ENCODE data around the gene STAP2. TPM values are rescaled to one million over a fixed set of nuclear protein-coding genes. Genes with fewer than 3 reads are reported as not detected.
A peak's percentile ranks its signal among the peaks of the same experiment; 100 is the strongest.
"Not testable (repeated sequence)": the region's sequence is repeated elsewhere in the genome, so short reads cannot be mapped to it uniquely, and the experiment has no call there.

Gene STAP2
- total and polyA plus RNA-seq, 2 donors: 12.4 to 14.4 TPM

GRCh38 chr19:4279530-4280422 is 58.9 kb downstream of the STAP2 start:
- Histone ChIP-seq H3K4me3 (ENCODE audit: low read depth, low read length) (peak overlapping the region; percentile 13), H3K27ac (ENCODE audit: low read depth) (no peak overlapping the region), H3K36me3 (ENCODE audit: insufficient read depth) (no peaks in the 10 kb centered on the region), H3K4me1 (ENCODE audit: insufficient read depth) (peaks cover 2% of the 10 kb centered on the region)
- 2% methylated on average over 71 of the region's 71 CpGs for WGBS
- no peak for DNase-seq (ENCODE audit: extremely low spot score)

- DNase-seq (ENCODE audit: extremely low spot score): no peak
- Histone ChIP-seq H3K27ac (ENCODE audit: low read depth) (no peak overlapping the region), H3K4me1 (ENCODE audit: insufficient read depth) (peaks cover 2% of the 10 kb centered on the region), H3K36me3 (ENCODE audit: insufficient read depth) (no peaks in the 10 kb centered on the region), H3K4me3 (ENCODE audit: low read depth, low read length) (peak overlapping the region; percentile 13)
- WGBS: under 1% methylated on average over 30 of the region's 30 CpGs
Measured at GRCh38 chr19:4279267-4279529, 59.4 kb downstream of the STAP2 start.

GRCh38 chr19:4278419-4279266 is 60.0 kb downstream of the STAP2 start, which contains the start of gene SHD:
TSS of gene SHD (plus strand) at chr19:4279266. CDS start at chr19:4280064, 798 bp downstream.
- Histone ChIP-seq H3K4me1 (ENCODE audit: insufficient read depth) (peaks cover 2% of the 10 kb centered on the region), H3K27ac (ENCODE audit: low read depth) (no peak within 1 kb of the TSS), H3K4me3 (ENCODE audit: low read depth, low read length) (peak within 1 kb of the TSS; percentile 13), H3K36me3 (ENCODE audit: insufficient read depth) (no peaks in the 10 kb centered on the region)
- no peak for DNase-seq (ENCODE audit: extremely low spot score)
- 2% methylated on average over 44 of the region's 44 CpGs for WGBS

GRCh38 chr19:4278010-4278409 is 60.6 kb downstream of the STAP2 start:
- DNase-seq (ENCODE audit: extremely low spot score): no peak
- Histone ChIP-seq H3K36me3 (ENCODE audit: insufficient read depth) (no peaks in the 10 kb centered on the region), H3K27ac (ENCODE audit: low read depth) (no peak overlapping the region), H3K4me3 (ENCODE audit: low read depth, low read length) (no peak overlapping the region), H3K4me1 (ENCODE audit: insufficient read depth) (peaks cover 2% of the 10 kb centered on the region)
- WGBS: 28% methylated on average over 4 of the region's 4 CpGs

GRCh38 chr19:4277191-4277696 is 61.4 kb downstream of the STAP2 start:
- no peak overlapping the region for H3K27ac ChIP-seq (ENCODE audit: low read depth)
- H3K4me1 ChIP-seq (ENCODE audit: insufficient read depth): peaks cover 2% of the 10 kb centered on the region
- WGBS: 30% methylated on average over 16 of the region's 16 CpGs
- no peaks in the 10 kb centered on the region for H3K36me3 ChIP-seq (ENCODE audit: insufficient read depth)
- no peak for DNase-seq (ENCODE audit: extremely low spot score)
- no peak overlapping the region for H3K4me3 ChIP-seq (ENCODE audit: low read depth, low read length)

- H3K27ac ChIP-seq (ENCODE audit: low read depth); H3K4me3 ChIP-seq (ENCODE audit: low read depth, low read length); DNase-seq (ENCODE audit: extremely low spot score); H3K4me1 ChIP-seq (ENCODE audit: insufficient read depth); H3K36me3 ChIP-seq (ENCODE audit: insufficient read depth): not testable (repeated sequence)
- WGBS: 87% methylated on average over 6 of the region's 6 CpGs
Measured at GRCh38 chr19:4274321-4274686, 64.3 kb downstream of the STAP2 start.

Other genes starting within 250 kb of the STAP2 start
- 54.7 TPM for gene MAP2K2, start 214.7 kb downstream of the STAP2 start, total RNA-seq
- gene MAP2K2, start 214.7 kb downstream of the STAP2 start, polyA plus RNA-seq: 103 TPM
- gene CREB3L3, start 185.2 kb downstream of the STAP2 start, total RNA-seq: not detected
- gene CREB3L3, start 185.2 kb downstream of the STAP2 start, polyA plus RNA-seq: 0.11 TPM
- 7.2 TPM for gene SIRT6, start 156.3 kb downstream of the STAP2 start, total RNA-seq
- gene SIRT6, start 156.3 kb downstream of the STAP2 start, polyA plus RNA-seq: 23.8 TPM
- gene ANKRD24, start 156.1 kb downstream of the STAP2 start, total RNA-seq: 1.2 TPM
- gene ANKRD24, start 156.1 kb downstream of the STAP2 start, polyA plus RNA-seq: 0.72 TPM
- gene EBI3, start 109.3 kb downstream of the STAP2 start, total RNA-seq: 0.32 TPM
- 5.7 TPM for gene EBI3, start 109.3 kb downstream of the STAP2 start, polyA plus RNA-seq
- 11.7 TPM for gene YJU2, start 91.7 kb downstream of the STAP2 start, total RNA-seq
- gene YJU2, start 91.7 kb downstream of the STAP2 start, polyA plus RNA-seq: 29.4 TPM
- gene SHD, start 59.6 kb downstream of the STAP2 start, total RNA-seq: 3.6 TPM
- gene SHD, start 59.6 kb downstream of the STAP2 start, polyA plus RNA-seq: 0.04 TPM
- 0.48 TPM for gene TMIGD2, start 36.4 kb downstream of the STAP2 start, total RNA-seq
- gene TMIGD2, start 36.4 kb downstream of the STAP2 start, polyA plus RNA-seq: 0.58 TPM
- gene FSD1, start 34.2 kb downstream of the STAP2 start, total RNA-seq: 1.6 TPM
- 0.49 TPM for gene FSD1, start 34.2 kb downstream of the STAP2 start, polyA plus RNA-seq
- gene MPND, start 4.7 kb upstream of the STAP2 start, total RNA-seq: 7.2 TPM
- 24.5 TPM for gene MPND, start 4.7 kb upstream of the STAP2 start, polyA plus RNA-seq
- gene SH3GL1, start 61.7 kb upstream of the STAP2 start, total RNA-seq: 18.6 TPM
- 88.3 TPM for gene SH3GL1, start 61.7 kb upstream of the STAP2 start, polyA plus RNA-seq
- gene CHAF1A, start 63.8 kb upstream of the STAP2 start, total RNA-seq: 9.0 TPM
- 7.0 TPM for gene CHAF1A, start 63.8 kb upstream of the STAP2 start, polyA plus RNA-seq
- 39.5 TPM for gene UBXN6, start 119.0 kb upstream of the STAP2 start, total RNA-seq
- 135 TPM for gene UBXN6, start 119.0 kb upstream of the STAP2 start, polyA plus RNA-seq
- gene HDGFL2, start 133.5 kb upstream of the STAP2 start, total RNA-seq: 22.2 TPM
- 51.4 TPM for gene HDGFL2, start 133.5 kb upstream of the STAP2 start, polyA plus RNA-seq
- 14.0 TPM for gene PLIN4, start 179.7 kb upstream of the STAP2 start, total RNA-seq
- 55.7 TPM for gene PLIN4, start 179.7 kb upstream of the STAP2 start, polyA plus RNA-seq
- gene PLIN5, start 196.4 kb upstream of the STAP2 start, total RNA-seq: 1.4 TPM
- 5.7 TPM for gene PLIN5, start 196.4 kb upstream of the STAP2 start, polyA plus RNA-seq
- 3.9 TPM for gene LRG1, start 201.2 kb upstream of the STAP2 start, total RNA-seq
- gene LRG1, start 201.2 kb upstream of the STAP2 start, polyA plus RNA-seq: 4.6 TPM
- 5.4 TPM for gene SEMA6B, start 220.9 kb upstream of the STAP2 start, total RNA-seq
- 14.1 TPM for gene SEMA6B, start 220.9 kb upstream of the STAP2 start, polyA plus RNA-seq

Data from urinary bladder (tissue), 4 donors.